GM13977 (cell line): ENCODE measurements around the gene IGSF11.
"Not testable (repeated sequence)": the region's sequence is repeated elsewhere in the genome, so short reads cannot be mapped to it uniquely, and the experiment has no call there.

Source experiments
- DNase-seq: peaks from one replicate; pipeline ENCODE4 v3.0.0; 2012; ENCODE audit warnings: low spot score
- CTCF ChIP-seq: IDR thresholded peaks from 2 replicates; pipeline ENCODE4 v1.5.1; 2012; ENCODE audit warnings: mild to moderate bottlenecking, control low read depth; ENCODE audit not compliant: insufficient read depth; ENCODE audit errors: extremely low read depth, missing control alignments
- in situ Hi-C: fragments of 300-500 bp; cut with MboI; formaldehyde crosslinking; loops from one replicate; pipeline ENCODE4 v1.12.0; 2022; ENCODE audit warnings: low sequenced_read_pairs, low pct_unique_long_range_greater_than_20kb, mixed read lengths, inconsistent platforms; ENCODE audit not compliant: unreplicated experiment

IGSF11 gene

GRCh38 chr3:118863731-118864322, 170.8 kb downstream of the IGSF11 start:
- no peak for DNase-seq
- in situ Hi-C loops, result no loop called here
- peak; percentile 44 for TF ChIP-seq CTCF

GRCh38 chr3:118859950-118860349, 174.7 kb downstream of the IGSF11 start:
- no peak for TF ChIP-seq CTCF
- DNase-seq, result no peak
- in situ Hi-C loops, result no loop called here

GRCh38 chr3:118851466-118852193, 183.0 kb downstream of the IGSF11 start:
- DNase-seq, result not testable (repeated sequence)

GRCh38 chr3:118850687-118851086, 184.0 kb downstream of the IGSF11 start:
- TF ChIP-seq CTCF, result no peak
- DNase-seq, result no peak

More at GRCh38 chr3:118851466-118852193, 183.0 kb downstream of the IGSF11 start:
- in situ Hi-C loops, result not testable (repeated sequence)

More at GRCh38 chr3:118850687-118851086, 184.0 kb downstream of the IGSF11 start:
- in situ Hi-C loops, result no loop called here
